GM18858 (cell line): ENCODE data around the gene ZNF611.
"Not testable (repeated sequence)": the region's sequence is repeated elsewhere in the genome, so short reads cannot be mapped to it uniquely, and the experiment has no call there.

Experiments used
- ATAC-seq: cut with Tn5 transposase; IDR thresholded peaks from one replicate; pipeline ENCODE4 v1.9.1; 2021; ENCODE audit not compliant: unreplicated experiment

The ZNF611 gene

DNA sequence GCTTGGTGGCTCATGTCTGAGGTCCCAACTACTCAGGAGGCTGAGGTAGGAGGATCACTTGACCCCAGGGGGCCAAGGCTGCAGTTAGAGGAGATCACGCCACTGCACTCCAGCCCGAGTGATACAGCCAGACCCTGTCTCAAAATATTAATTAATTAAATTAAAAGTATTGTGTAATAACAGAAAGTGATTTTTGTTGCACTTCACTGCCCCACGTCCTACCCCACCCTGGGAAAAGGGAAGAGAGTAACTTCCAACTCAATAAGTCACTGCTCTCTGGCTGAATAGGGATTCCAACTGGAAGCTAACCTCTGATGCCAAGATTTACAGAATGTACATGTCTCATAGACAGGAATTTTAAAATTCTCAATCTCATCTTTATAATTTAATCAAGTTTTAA is 47.2 kb downstream of the ZNF611 start:
- no peak for ATAC-seq

DNA sequence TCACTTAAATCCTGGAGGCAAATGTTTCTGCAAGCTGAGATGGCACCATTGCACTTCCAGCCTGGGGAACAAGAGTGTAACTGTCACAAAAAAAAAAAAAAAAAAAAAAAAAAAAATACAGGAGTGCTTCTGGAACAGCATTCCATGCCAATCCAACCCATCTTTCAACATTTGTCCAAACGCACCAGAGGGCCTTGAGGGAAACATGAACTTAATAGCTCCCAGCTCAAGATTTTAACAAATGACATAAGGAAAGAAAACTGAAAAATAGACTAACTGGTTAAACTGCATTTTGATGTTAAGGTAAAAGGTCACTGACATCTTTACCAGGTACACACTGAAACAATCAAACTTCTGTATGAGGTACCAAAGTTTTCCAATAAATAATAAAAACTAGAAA is 49.0 kb downstream of the ZNF611 start:
- no peak for ATAC-seq

DNA sequence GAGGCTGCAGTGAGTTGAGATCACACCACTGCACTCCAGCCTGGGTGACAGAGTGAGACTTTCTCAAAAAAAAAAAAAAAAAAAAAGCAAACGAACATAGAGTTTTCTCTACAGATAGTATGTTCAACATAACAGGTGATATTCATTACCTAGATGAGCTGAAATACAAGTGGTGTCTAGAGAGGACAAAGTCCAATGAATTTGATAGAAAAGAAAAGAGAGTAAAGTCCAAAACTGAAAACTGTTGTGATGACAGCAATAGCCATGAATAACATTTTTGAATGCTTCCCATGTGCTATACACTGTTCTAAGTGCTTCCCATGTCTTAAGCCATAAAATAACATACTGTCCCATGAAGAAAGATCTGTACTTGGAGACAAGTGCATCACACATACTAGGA is 53.6 kb downstream of the ZNF611 start:
- not testable (repeated sequence) for ATAC-seq

DNA sequence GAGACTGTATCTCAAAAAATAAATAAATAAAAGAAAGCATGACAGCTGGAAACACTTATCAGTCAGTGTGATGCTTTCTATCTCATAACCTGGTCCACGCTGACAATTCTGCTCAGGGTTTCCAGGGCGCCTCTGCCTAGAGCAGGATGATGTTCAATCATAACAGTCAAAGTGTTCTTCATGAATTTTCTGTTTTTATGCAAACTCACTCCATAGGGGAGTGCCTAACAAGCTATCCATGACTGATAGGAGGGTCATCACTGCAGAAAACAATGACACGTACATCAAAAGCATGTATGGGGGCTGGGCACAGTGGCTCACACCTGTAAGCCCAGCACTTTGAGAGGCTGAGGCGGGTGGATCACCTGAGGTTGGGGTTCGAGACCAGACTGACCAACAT is 55.2 kb downstream of the ZNF611 start:
- no peak for ATAC-seq

DNA sequence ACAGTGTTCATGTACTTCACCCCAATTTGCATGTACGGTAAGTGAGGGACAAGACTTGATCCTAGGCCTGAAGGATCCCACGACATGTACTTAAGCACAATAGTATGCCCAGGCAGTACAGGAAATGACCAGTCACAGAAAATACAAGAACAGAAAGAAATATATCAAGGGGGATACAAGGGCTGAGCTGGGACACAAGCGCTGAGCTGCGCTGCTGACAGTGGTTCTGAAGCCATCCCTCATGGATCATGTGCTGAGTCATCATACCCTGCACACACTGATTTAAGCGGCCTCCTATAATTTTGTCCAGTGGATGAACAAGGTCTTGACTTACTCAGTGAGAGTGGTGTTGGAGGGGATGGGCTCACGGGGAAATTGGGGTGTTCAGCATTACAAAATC is 59.6 kb downstream of the ZNF611 start:
- not testable (repeated sequence) for ATAC-seq

DNA sequence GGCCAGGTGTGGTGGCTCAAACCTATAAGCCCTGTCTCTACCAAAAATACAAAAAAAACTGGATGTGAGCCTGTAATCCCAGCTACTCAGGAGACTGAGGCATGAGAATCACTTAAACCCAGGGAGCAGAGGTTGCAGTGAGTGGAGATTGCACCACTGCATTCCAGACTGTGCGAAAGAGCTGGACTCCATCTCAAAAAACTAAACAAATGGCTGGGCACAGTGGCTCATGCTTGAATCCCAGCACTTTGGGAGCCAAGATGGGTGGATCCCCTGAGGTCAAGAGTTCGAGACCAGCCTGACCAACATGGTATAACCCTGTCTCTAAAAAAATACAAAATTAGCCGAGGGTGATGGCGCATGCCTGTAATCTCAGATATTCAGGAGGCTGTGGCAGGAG is 61.8 kb downstream of the ZNF611 start:
- ATAC-seq: no peak

DNA sequence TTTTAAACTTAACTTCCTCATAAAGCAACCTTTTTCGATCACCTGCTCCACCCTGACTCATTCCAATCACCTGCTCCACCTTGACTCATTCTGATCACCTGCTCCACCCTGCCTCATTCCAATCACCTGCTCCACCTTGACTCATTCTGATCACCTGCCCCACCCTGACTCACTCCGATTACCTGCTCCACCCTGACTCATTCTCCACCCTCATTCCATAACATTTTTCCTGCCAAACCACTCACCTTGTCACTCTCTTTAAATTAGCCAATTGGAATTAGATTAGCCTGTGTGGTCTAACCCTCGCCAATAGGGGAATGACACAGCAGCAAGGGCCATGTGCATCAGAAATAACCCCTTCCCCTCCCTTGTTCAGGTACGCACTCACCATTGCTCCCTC is 64.8 kb downstream of the ZNF611 start:
- ATAC-seq: no peak

DNA sequence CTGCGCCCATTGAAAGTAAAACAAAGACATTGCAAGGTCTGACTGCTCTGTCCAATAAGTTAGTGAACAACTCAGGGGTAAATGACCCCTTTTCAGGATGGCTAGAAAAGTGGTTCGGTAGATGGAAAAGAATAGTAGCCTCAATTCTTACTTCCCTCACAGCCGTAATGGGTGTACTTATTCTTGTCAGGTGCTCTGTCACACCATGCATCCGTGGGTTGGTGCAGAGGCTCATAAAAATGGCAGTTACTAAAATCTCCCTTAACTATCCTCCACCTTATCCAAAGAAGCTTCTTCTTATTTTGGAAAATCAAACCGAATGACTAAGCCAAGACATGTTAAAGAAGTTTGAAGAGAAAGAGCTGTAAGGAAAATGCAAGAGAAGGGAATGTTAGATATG is 65.3 kb downstream of the ZNF611 start:
- no peak for ATAC-seq

DNA sequence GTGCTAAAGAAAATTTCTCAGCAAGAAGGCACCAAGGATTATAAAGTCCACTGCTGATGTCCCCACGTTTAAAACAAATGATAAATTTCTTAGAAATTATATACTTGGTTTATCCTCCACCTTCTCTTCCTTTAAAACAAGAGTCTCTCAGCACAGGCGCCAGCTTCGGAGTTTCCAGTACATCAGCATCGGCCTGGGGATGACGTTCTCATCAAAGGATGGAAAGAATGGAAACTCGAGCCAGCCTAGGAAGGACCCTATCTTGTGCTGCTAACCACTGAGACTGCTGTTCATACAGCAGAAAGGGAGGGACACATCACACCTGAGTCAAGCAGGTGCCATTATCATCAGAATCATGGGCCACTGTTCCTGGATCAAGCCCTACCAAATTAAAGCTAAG is 66.9 kb downstream of the ZNF611 start:
- no peak for ATAC-seq

DNA sequence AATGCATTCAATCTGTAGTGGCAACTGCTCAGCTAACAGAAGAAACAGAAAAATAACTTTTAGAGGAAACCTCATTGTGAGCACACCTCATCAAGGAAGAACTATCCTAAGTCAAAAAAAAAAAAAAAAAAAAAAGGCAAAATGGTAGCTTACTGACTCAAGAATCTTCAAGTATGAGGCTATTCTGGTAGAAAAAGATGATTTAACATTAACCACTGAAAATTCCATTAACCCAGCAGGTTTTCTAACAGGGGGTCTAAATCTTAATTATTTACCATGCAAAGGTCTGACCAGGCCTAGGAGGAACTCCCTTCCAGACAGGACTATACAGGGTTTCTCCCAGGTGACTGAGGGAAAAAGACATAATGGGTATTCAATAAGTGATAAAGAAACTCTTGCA is 68.3 kb downstream of the ZNF611 start:
- ATAC-seq: no peak

DNA sequence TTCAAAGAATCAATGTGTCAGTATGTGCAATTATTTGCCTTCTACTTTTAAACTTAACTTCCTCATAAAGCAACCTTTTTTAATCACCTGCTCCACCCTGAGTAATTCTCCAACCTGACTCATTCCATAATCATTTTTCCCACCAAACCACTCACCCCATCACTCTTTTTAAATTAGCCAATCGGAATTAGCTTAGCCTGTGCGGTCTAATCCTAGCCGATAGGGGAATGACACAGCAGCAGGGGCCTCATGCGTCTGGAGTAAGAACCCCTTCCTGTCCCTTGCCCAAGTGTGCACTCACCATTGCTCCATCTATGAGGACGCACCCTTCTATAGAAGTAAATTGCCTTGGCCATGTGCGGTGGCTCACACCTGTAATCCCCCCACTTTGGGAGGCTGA is 69.3 kb downstream of the ZNF611 start:
- ATAC-seq: no peak

DNA sequence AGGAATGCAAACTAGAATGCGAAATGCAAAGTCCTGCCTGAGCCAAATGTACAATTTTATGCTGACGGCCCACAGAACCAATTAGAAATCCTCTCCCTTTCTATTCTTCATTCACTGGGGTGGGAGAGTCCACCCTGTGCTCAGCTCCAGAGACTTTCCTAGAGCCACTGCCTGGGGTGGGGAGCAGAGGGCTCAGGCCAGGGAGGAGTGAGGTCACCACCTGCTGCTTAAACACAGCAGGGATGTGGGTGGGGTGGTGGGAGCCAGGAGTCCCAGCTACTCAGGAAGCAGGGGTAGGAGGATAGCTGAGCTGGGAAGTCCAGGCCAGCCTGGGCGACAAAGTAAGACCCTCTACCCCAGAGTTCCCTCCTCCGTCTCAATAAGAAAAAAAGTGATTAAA is 69.8 kb downstream of the ZNF611 start:
- no peak for ATAC-seq

DNA sequence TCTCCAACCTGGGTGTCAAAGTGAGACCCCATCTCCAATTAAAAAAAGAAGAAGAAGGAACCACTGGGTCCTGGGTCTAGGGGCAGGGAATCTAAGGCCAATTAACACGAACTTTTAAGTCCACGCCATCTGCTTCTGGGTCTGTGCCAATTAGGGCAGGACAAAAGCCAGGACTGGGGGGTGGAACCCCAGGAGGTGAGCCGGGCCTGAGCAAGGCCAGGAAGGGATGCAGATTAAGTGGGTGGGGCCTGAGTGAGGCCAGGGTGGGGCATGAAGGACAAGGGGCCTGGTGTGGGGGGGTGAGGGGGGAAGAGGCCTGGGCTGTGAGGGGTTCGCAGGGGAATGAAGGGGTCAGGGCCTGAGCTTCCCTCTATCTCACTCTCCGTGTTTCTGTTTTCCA is 70.4 kb downstream of the ZNF611 start:
- ATAC-seq: no peak

DNA sequence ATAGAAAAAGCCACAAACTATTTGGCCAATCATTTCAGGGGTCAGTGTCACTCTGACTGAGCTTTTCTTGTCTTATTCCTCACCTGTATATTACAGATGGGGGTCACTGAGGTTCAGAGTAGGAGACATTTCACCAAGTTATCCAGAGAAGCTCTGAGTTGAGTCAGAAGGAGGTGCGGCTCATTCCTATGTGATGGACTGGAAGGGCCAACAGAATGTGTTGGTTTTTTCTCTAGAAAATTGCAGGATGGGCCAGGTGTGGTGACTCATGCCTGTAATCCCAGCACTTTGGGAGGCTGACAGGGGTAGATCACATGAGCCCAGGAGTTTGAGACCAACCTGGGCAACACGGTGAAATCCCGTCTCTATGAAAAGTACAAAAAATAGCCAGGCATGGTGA is 72.2 kb downstream of the ZNF611 start:
- ATAC-seq: no peak

DNA sequence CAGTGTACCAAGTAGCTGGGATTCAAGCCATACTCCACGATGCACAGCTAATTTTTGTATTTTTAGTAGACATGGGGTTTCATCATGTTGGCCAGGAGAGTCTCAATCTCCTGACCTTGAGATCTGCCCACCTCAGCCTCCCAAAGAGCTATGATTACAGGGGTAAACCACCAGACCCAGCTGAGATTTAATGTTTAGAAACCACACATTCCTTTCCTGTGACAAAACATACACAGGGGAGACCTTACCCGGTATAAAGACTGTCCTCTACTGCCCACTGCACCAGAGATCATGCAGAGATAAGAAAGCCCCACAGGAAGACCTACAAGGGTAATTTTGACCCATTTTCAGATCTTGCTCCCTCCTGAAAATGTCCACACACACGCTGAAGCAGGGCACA is 73.9 kb downstream of the ZNF611 start:
- no peak for ATAC-seq

DNA sequence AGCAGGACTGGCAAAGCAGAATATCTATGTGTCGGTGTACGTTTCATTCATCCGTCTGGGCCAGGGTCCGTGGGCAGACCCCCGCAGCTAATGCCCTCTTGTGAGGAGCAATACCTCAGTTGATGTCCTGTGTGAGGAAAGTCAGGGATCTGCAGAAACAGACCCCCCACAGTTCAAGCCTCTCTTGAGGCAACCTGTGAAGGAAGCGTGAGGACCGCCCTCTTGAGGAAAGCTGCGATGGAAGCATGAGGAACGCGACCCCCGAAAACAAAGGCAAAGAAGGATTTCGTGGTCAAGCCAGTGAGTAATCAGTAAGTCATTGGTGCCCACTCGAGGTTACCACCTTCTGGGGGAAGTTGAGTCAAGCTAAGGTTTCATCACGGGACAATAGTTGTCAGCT is 75.8 kb downstream of the ZNF611 start:
- no peak for ATAC-seq

DNA sequence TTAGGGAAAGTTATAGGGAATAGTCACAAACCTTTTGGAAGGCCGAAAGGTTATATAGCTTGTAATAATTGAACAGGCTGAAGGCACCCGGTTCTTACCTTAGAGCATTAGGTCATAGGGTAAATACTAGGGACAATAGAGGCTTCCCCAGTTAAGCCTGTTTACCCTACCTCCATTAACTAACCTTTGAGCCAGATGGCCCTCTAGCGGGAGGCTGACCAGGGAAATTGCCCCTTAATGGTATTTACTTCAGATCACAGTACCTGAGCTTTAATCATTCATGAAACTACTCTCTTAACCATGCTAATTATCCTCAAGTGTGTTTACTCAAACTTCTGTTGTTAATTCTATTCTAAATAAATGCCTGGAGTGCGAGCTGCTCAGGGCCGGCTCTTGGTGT is 76.2 kb downstream of the ZNF611 start:
- ATAC-seq: no peak

DNA sequence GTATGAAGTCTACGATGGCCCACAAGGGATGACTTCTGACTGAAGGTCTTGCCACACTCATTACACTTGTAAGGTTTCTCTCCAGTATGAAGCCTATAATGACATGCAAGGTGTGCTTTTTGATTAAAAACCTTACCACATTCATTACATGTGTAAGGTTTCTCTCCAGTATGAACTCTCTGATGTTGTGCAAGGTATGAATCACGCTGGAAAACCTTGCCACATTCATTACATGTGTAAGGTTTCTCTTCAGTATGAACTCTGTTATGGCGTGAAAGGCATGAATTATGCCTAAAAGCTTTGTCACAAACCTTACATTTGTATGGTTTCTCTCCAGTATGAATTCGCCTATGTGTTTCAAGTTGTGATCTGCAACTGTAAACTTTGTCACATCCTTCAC is 81.7 kb downstream of the ZNF611 start:
- ATAC-seq: no peak
